HG03103 (cell line): ENCODE results near the gene SYNJ1.
"Not testable (repeated sequence)": the region's sequence is repeated elsewhere in the genome, so short reads cannot be mapped to it uniquely, and the experiment has no call there.

Source experiments
- ATAC-seq: cut with Tn5 transposase; IDR thresholded peaks from one replicate; pipeline ENCODE4 v1.9.1; 2021; ENCODE audit warnings: low read depth; ENCODE audit not compliant: unreplicated experiment

Gene SYNJ1

GRCh38 chr21:32741336-32741735 is 13.5 kb upstream of the SYNJ1 start:
- ATAC-seq, result no peak

GRCh38 chr21:32739946-32740345 is 12.1 kb upstream of the SYNJ1 start:
- no peak for ATAC-seq

GRCh38 chr21:32736083-32736482 is 8.3 kb upstream of the SYNJ1 start:
- not testable (repeated sequence) for ATAC-seq

GRCh38 chr21:32735524-32735923 is 7.7 kb upstream of the SYNJ1 start:
- no peak for ATAC-seq

- no peak for ATAC-seq
Observed at GRCh38 chr21:32733990-32734613, 6.3 kb upstream of the SYNJ1 start.

- ATAC-seq, result no peak
Observed at GRCh38 chr21:32733356-32733755, 5.5 kb upstream of the SYNJ1 start.

GRCh38 chr21:32732544-32732943 is 4.7 kb upstream of the SYNJ1 start:
- no peak for ATAC-seq

GRCh38 chr21:32728848-32729247 is 1.0 kb upstream of the SYNJ1 start:
- ATAC-seq, result no peak

- ATAC-seq, result no peak
Observed at GRCh38 chr21:32728456-32728839, 635 bp upstream of the SYNJ1 start.

- ATAC-seq, result peak; percentile 12
Observed at GRCh38 chr21:32726839-32727686, 750 bp downstream of the SYNJ1 start.

- no peak for ATAC-seq
Observed at GRCh38 chr21:32719085-32719484, 8.7 kb downstream of the SYNJ1 start.

GRCh38 chr21:32717851-32718316 is 9.9 kb downstream of the SYNJ1 start:
- no peak for ATAC-seq

GRCh38 chr21:32716486-32716885 is 11.3 kb downstream of the SYNJ1 start:
- no peak for ATAC-seq

GRCh38 chr21:32713726-32714125 is 14.1 kb downstream of the SYNJ1 start:
- ATAC-seq, result no peak

GRCh38 chr21:32712641-32713040 is 15.2 kb downstream of the SYNJ1 start:
- no peak for ATAC-seq

GRCh38 chr21:32712043-32712442 is 15.8 kb downstream of the SYNJ1 start:
- peak; percentile 94 for ATAC-seq

- ATAC-seq, result no peak
Observed at GRCh38 chr21:32710987-32711386, 16.8 kb downstream of the SYNJ1 start.

GRCh38 chr21:32710069-32710784 is 17.6 kb downstream of the SYNJ1 start:
- no peak for ATAC-seq

GRCh38 chr21:32708069-32708468 is 19.7 kb downstream of the SYNJ1 start:
- ATAC-seq, result no peak

GRCh38 chr21:32705901-32706300 is 21.9 kb downstream of the SYNJ1 start:
- no peak for ATAC-seq

GRCh38 chr21:32705139-32705538 is 22.7 kb downstream of the SYNJ1 start:
- ATAC-seq, result no peak
